Lung (tissue), 12 donors: ENCODE data around the gene TTYH3. TPM values are rescaled to one million over a fixed set of nuclear protein-coding genes. Genes with fewer than 3 reads are reported as not detected.
A peak's percentile ranks its signal among the peaks of the same experiment; 100 is the strongest.

Source experiments
- ATAC-seq: fragments of 200-7000 bp; cut with Tn5 transposase; one replicate; pipeline ENCODE4 v1.9.1; 2020; ENCODE audit warnings: moderate number of reproducible peaks; ENCODE audit not compliant: insufficient read depth, low FRiP score
- DNase-seq, 3 donors: peaks; one replicate each; pipeline ENCODE4 v3.0.0-alpha.2; 2013 to 2017
- H3K27ac ChIP-seq, 2 donors: one replicate each; pipeline ENCODE4 v1.5.1; 2013; ENCODE audit warnings: mild to moderate bottlenecking in 2 of 2, moderate library complexity in 2 of 2, control low read depth in 1 of 2, inconsistent platforms in 1 of 2, low read depth in 1 of 2, low read length in 1 of 2
- H3K27me3 ChIP-seq, 3 donors: one replicate each; pipeline ENCODE4 v1.5.1; 2013; ENCODE audit warnings: low read length in 2 of 3; ENCODE audit not compliant: control insufficient read depth in 3 of 3, insufficient read depth in 3 of 3
- H3K36me3 ChIP-seq, 4 donors: one replicate each; pipeline ENCODE4 v1.5.1; 2013; ENCODE audit warnings: low read length in 4 of 4, mild to moderate bottlenecking in 1 of 4, moderate library complexity in 1 of 4; ENCODE audit not compliant: control insufficient read depth in 4 of 4, insufficient read depth in 4 of 4
- H3K4me1 ChIP-seq, 5 donors: one replicate each; pipeline ENCODE4 v1.5.1; 2013; ENCODE audit warnings: low read length in 5 of 5, mild to moderate bottlenecking in 2 of 5, moderate library complexity in 1 of 5; ENCODE audit not compliant: control insufficient read depth in 5 of 5, insufficient read depth in 5 of 5
- H3K4me3 ChIP-seq: one replicate; pipeline ENCODE4 v1.5.1; 2013; ENCODE audit warnings: mild to moderate bottlenecking, control low read depth, moderate library complexity
- H3K9ac ChIP-seq, 2 donors: one replicate each; pipeline ENCODE4 v1.5.1; 2013; ENCODE audit warnings: low read length in 2 of 2, control low read depth in 1 of 2; ENCODE audit not compliant: insufficient read depth in 1 of 2
- H3K9me3 ChIP-seq, 4 donors: one replicate each; pipeline ENCODE4 v1.5.1; 2013; ENCODE audit warnings: low read length in 3 of 4, mild to moderate bottlenecking in 1 of 4, moderate library complexity in 1 of 4; ENCODE audit not compliant: control insufficient read depth in 4 of 4, insufficient read depth in 3 of 4
- WGBS, 2 donors: extraction: QIAGEN DNeasy Blood & Tissue Kit; methylation state at CpG; one replicate each; pipeline ENCODE4 v1.1.7; 2013; 5-methylcytosine and 5-hydroxymethylcytosine counted together
- polyA plus RNA-seq, 2 donors: library from polyadenylated mRNA; stranded (reverse); fragments of 200-250 nt; gene quantifications; one replicate each; pipeline ENCODE4 v1.2.1, GENCODE V29; 2013
- total RNA-seq, 2 donors: library from RNA; depleted of rRNA in 1 of 2; stranded (reverse); fragments of >200 nt in 1 of 2; gene quantifications; one replicate each; pipeline ENCODE4 v1.2.1, GENCODE V29; 2014 to 2021
- TF ChIP-seq, protein P1 (sequence below): IDR thresholded peaks from 2 replicates; pipeline ENCODE4 v1.5.1; 2012; ENCODE audit warnings: mild to moderate bottlenecking; ENCODE audit errors: control extremely low read depth, extremely low read depth
- donor health status: control.
- donor health status: control.
- donor health status: Bipolar disorder and iron deficiency.
- donor health status: healthy.
- donor health status: DM: yes; HTN: yes; CAD: no.

Gene TTYH3
- total and polyA plus RNA-seq, 4 donors = 14.3 to 74.0 (median 55.8) TPM

DNA sequence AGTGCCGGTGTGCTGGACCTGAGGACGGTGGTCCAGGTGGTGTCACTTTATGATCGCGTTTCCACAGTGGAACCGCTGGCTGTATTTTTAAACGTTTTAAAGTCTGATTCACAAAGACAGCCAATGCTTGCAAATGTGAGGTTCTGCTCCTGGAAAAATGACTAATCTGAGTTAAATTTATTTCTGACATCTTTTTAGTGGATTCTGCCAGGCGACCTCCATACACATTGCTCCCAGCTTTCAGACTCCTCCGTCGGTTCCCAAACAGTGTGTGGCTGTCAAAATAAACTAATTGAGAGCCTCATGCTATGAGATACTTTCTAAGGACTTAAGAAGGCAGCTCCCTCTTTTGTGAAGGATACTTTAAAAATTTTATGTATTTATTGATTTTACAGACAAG, 12.7 kb upstream of the TTYH3 start:
- TF ChIP-seq, protein P1, sequence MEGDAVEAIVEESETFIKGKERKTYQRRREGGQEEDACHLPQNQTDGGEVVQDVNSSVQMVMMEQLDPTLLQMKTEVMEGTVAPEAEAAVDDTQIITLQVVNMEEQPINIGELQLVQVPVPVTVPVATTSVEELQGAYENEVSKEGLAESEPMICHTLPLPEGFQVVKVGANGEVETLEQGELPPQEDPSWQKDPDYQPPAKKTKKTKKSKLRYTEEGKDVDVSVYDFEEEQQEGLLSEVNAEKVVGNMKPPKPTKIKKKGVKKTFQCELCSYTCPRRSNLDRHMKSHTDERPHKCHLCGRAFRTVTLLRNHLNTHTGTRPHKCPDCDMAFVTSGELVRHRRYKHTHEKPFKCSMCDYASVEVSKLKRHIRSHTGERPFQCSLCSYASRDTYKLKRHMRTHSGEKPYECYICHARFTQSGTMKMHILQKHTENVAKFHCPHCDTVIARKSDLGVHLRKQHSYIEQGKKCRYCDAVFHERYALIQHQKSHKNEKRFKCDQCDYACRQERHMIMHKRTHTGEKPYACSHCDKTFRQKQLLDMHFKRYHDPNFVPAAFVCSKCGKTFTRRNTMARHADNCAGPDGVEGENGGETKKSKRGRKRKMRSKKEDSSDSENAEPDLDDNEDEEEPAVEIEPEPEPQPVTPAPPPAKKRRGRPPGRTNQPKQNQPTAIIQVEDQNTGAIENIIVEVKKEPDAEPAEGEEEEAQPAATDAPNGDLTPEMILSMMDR = no peak
- DNase-seq = no peak
- Histone ChIP-seq H3K9me3 (no peaks in the 10 kb centered on the region), H3K9ac (no peak overlapping the region), H3K4me3 (no peak overlapping the region), H3K4me1 (peaks cover 3 to 77% (median 27%) of the 10 kb centered on the region in 5 donors), H3K27ac (no peak overlapping the region), H3K36me3 (no peaks in the 10 kb centered on the region), H3K27me3 (no peaks in the 10 kb centered on the region)
- WGBS, 2 donors = 71 to 83% methylated on average over 9 of the region's 9 CpGs
- ATAC-seq = no peak

DNA sequence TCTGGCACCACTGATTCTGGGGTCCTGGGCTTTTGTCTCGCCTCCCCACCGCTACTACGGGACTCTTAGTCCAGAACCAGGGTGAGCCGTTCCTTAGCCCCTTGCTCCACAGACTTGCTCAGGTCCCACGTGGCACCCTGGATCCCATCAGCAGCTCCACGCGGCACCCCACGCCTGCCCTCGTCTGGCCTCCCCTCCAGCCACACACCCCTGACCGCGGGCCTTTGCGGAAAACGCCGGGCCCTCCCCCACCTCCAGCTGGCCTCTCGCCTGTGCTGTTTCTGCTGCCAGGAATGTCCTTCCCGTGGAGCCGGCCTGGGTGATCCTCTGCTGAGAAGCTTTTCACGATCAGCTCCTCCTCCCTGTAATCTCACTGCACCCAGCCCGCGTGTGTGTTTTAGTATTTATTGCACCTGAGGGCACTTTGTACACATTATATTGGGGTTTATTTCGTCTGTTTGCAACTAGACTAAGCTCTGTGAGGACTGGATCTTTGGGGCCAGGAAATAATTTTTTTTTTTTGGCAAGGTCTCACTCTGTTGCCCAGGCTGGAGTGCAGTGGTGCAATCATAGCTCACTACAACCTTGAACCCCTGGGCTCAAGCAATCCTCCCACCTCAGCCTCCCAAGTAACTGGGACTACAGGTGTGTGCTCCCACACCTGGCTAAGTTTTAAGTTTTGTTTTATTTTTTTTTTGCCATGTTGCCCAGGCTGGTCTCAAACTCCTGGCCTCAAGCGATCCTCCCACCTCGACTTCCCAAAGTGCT, 10.5 kb upstream of the TTYH3 start:
- Histone ChIP-seq H3K36me3 (no peaks in the 10 kb centered on the region), H3K27me3 (no peaks in the 10 kb centered on the region), H3K4me1 (peaks cover 3 to 69% (median 27%) of the 10 kb centered on the region in 5 donors), H3K9ac (peak overlapping the region in 1 of 2 donors; percentile 42), H3K27ac (no peak overlapping the region), H3K9me3 (no peaks in the 10 kb centered on the region), H3K4me3 (no peak overlapping the region)
- 42 to 67% methylated on average over 23 of the region's 23 CpGs for WGBS, 2 donors
- ATAC-seq = peak; percentile 41
- DNase-seq = peak; percentile 90 to 93 (median 93)
- TF ChIP-seq, protein P1 = no peak

GRCh38 chr7:2621948-2622640, 9.7 kb upstream of the TTYH3 start:
- ATAC-seq = no peak
- no peak overlapping the region for H3K4me3 ChIP-seq
- no peaks in the 10 kb centered on the region for H3K36me3 ChIP-seq
- peaks cover 3 to 65% (median 27%) of the 10 kb centered on the region in 5 donors for H3K4me1 ChIP-seq
- H3K9ac ChIP-seq = peak overlapping the region in 1 of 2 donors; percentile 42
- peak; percentile 99 for DNase-seq
- no peaks in the 10 kb centered on the region for H3K27me3 ChIP-seq
- no peaks in the 10 kb centered on the region for H3K9me3 ChIP-seq
- WGBS, 2 donors = 34 to 46% methylated on average over 12 of the region's 12 CpGs
- TF ChIP-seq, protein P1 = no peak
- no peak overlapping the region for H3K27ac ChIP-seq
